GM18517 (cell line): ENCODE measurements around the gene LOXL1.

Experiments used
- ATAC-seq: cut with Tn5 transposase; IDR thresholded peaks from one replicate; pipeline ENCODE4 v1.9.1; 2021; ENCODE audit warnings: mild to moderate bottlenecking, moderate library complexity; ENCODE audit not compliant: unreplicated experiment

The LOXL1 gene

DNA sequence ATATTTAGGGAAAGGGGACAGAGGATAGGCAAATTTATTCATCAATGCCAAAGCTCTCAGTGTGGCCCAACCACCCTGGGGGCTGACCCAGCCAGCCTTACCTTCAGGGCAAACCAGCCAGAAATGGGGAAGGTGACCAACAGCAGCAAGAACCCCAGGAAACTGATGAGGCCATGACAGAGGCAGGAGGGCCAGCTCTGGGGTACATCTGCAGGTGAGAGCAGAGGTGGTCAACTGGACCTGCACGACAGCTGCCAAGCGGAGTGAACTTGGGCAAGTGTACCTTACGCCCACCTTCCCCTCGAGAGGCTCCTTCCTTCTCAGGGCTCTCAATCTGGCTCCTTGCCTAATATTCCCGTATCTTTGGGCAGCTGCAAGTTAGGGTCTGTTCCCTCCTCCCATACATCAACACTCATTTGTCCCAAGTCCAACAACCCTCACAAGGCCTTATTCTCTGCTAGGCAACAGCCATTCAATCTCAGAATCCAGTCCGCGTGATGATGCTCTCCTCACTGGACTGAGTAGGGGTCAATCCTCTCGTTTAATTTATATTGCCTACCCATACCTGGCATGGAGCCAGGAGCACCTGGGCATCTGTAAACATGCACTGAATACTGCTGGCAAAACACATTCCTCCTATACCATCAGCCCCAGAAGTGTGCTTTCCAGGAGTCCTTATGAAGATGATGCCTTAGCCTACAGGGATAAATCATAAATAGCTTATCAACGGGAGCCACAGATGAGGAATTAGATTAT, 64.2 kb downstream of the LOXL1 start:
- no peak for ATAC-seq

DNA sequence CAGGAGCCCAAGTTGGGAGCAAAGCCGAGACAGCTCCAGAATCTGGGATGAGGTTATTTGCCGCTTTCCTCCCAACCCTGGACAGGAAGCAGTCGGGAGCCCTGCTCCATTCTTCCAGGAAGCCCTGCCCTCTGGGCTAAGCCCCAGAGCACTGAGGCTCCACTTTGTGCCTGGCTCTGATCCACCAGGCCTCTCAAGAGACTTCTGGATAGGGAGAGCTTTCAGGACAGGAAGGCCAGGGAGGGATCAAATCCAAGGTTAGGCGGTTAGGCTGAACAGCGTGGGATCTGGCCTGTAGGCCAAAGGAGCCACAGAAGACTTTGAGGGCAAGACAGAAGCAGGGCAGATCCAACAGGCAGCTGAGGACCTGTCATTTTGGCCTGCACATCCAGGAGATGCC, 65.0 kb downstream of the LOXL1 start:
- ATAC-seq, result no peak

DNA sequence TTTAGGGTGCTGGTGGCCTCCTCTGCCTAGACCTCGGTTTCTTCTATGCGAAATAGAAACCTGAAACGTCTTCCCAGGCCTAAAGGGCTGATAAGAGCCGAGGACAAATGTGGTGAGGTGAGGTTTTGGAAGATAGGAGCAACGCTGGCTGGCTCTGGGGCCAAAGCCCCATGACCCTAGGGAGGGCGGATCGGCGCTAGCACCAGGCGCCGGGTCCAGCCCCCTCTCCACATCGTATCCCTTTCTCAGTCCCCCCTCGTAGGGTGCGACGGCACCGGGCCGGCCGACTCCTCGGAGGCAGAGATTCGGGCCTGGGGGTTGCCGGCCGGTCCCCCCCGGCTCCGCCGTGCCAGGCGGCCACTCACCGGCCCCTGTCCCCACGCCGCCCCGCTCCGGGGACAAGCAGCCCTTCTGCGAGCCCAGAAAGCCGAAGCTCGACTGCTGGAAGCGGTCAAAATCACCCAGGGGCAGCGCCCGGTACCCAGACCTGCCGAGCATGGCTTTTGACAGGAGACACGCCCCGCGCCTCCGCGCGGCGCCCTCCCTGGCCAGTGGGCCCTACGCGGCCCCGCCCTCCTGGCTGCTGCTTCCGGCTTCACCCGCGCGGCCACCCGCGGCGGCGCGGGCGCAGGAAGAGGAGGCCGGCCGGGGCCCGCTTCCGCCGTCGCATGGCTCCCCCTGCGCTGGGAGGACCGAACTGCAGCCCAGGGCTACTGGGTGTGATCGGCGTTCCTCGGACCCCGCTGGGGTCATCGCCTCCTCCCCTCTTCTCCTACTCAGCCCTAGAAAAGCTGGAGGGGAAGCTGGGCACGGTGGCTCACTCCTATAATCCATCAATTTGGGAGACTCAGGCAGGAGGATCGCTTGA, 65.7 kb downstream of the LOXL1 start, which contains the start of gene STOML1:
TSS of gene STOML1 (minus strand) at position 570 of the 868 bp plus-strand sequence. CDS start at position 498, 72 bp downstream.
- peak; percentile 55 for ATAC-seq

- no peak for ATAC-seq
Observed at GRCh38 chr15:73992594-73992898, 66.3 kb downstream of the LOXL1 start.

- ATAC-seq, result no peak
Observed at GRCh38 chr15:73993211-73993994, 67.1 kb downstream of the LOXL1 start.

DNA sequence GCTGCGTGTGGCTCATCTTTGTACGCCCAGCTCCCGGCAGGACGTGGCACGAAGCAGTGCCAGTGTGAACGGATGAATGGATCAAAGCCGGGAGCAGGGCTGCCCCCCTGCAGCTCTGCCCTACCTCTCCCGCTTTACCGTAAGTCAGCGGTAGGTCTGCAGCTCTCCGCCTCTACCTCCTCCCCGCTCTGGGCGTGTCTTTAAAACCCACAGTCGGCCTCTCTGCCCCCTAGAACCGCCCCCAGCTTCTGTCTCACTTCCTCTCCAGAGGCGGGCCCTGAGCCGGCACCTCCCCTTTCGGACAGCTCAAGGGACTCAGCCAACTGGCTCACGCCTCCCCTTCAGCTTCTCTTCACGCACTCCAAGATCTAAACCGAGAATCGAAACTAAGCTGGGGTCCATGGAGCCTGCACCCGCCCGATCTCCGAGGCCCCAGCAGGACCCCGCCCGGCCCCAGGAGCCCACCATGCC, 68.2 kb downstream of the LOXL1 start, which contains the start of gene PML:
TSS of gene PML (plus strand) at position 304 of the 471 bp plus-strand sequence. CDS start at position 401, 97 bp downstream.
- ATAC-seq, result peak; percentile 55

DNA sequence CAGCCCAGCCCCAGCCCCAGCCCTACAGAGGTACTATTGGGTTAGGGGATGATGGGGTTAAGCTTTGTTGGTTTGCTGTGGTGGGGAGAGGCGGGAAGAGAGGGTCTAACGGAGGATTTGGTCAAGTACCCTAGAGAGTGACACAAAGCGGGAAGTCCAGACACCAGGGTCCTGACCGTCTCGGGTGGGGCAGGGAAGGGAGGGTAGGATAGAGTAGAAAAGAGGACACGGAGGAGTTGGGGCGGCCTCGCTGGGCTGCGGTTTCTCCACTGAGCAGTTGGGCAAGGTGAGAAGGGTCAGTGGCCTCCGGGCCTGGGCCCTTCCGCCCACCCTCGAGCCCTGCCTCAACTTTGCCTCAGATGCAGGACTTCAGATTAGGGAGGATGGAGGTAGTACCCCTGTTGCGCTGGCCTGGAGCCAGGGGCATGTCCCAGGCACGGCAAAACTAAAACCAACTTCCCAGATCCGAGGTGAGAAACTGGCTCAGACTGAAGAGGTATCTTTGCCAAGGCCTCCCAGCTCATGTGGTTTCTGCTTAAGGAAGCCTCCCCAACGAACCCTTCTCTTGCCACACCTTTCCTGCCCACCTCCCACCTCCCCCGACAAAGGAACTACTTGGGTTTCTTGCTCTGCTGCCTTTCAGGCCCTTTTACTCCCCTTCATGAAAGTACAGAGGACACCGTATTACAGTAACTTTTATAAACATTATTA, 68.8 kb downstream of the LOXL1 start:
- no peak for ATAC-seq

- ATAC-seq, result no peak
Observed at GRCh38 chr15:73996267-73996666, 70.0 kb downstream of the LOXL1 start.

GRCh38 chr15:73996939-73997338, 70.7 kb downstream of the LOXL1 start:
- no peak for ATAC-seq

GRCh38 chr15:73997986-73998385, 71.7 kb downstream of the LOXL1 start:
- no peak for ATAC-seq
